Umbilical cord (tissue), 2 donors: ENCODE measurements around the gene WDR3. TPM values are rescaled to one million over a fixed set of nuclear protein-coding genes. Genes with fewer than 3 reads are reported as not detected.
"Not testable (repeated sequence)": the region's sequence is repeated elsewhere in the genome, so short reads cannot be mapped to it uniquely, and the experiment has no call there.

ENCODE experiments used
- DNase-seq: peaks from one replicate; pipeline ENCODE4 v3.0.0-alpha.2; 2015; ENCODE audit warnings: low spot score
- total RNA-seq: library from RNA; depleted of rRNA; stranded (reverse); fragments of >200 nt; gene quantifications from one replicate; pipeline ENCODE4 v1.2.3, GENCODE V29; 2014; ENCODE audit warnings: low replicate concordance; ENCODE audit not compliant: insufficient read depth

The WDR3 gene
- 15.6 TPM for total RNA-seq

- peak; percentile 99 for DNase-seq
These were observed at the start of gene WDR3, which contains the start of gene GDAP2 for GRCh38 chr1:117929343-117930172. WDR3 (plus strand) TSS chr1:117929739; CDS start chr1:117933320, 3,581 bp downstream. GDAP2 (minus strand) TSS chr1:117929621; CDS start chr1:117920357, 9,264 bp downstream.

DNA sequence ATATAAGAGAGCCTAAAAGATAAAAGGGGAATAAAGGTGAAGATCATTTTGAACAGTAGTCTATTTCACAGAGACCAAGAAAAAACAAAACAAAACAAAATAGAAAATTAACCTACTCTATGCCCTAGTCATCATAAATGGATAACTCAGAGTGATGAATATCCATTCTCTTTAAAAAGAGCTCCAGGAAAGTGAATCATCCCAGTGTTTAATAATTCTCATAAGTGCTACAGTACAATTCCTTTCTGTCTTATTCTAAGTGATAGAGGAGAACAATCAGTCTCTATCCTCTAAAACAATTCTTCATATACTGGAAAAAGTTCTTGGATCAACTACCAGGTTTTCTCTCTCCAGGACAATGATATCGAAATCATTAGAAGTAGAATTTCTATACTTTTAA is 45.9 kb upstream of the WDR3 start:
- DNase-seq, result no peak

DNA sequence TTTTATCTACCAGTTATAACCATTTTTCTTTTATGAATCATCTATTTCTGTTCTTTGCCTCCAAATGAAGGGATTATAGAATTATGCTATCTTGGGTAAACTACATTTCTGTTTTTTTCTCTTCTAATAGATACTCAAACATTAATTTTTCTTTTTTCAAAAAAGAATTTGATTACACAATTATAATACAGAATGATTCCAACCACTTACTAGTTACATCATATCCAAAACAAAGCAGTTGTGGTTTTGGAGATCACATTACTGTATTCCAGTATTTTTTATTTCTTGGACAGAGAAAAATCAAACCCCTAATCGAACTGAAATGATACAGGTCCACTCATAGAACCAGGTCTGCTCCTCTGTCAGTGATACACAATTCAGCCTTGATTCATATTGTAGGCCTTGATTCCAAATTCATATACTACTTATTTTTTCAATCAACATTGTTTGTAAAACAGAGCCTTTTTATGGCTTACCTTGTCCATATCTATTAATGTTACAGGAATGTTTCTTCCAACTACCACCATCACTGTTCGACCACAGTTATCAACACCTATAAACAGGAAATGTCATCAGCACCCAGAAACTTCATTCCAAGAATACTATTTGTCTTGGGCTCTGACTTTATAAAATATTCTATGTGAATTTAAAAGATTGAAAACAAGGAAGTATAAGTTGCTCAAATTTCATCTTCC is 43.3 kb upstream of the WDR3 start:
- DNase-seq, result no peak

GRCh38 chr1:117890452-117890851 is 39.1 kb upstream of the WDR3 start:
- DNase-seq, result no peak

DNA sequence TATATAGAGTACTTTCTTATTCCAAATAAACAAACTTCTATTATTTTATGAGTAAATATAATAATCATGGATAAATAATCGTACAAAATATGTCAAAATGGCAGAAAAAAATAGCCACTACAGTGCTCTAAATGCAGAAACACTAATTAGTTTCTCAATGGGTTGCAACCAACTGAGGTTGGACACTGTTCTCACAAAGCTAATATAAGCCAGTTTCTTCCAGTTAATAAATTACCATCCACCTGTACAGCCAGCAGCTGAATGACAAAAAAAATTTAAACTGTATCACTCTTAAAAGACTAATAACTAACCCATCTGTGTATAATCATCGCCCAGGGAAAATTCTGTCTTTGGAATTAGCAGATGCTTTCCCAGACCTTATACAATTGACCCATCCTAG is 37.0 kb upstream of the WDR3 start:
- no peak for DNase-seq

GRCh38 chr1:117894078-117894477 is 35.5 kb upstream of the WDR3 start:
- no peak for DNase-seq

DNA sequence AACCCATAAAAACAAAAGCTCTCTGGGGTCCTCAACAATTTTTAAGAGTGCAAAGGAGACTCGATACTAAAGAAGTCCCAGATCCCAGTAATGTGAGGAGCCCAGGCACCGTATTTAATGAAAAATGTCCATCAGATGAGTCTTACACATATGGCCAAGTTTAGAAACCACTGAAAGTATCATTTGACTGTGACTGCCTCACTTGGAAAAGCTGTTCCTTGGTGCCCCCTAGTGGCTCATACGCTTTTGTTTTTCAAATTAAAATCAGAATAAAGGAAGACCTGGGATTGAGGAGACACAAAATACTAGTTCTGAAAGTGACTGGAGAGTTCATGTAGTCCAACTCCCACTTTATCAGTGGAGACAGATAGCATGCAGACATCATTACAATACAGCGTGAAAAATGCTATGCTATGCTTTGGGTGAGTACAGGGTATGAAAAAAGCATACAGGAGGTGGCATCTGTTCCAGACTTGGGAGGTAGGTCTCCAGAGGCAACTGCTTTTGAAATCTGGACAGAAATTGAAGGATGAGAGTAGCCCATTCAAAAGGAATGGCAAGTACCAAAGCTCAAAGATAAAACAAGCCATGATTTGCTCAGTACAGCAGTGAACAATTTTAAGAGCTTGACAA is 33.9 kb upstream of the WDR3 start:
- peak; percentile 84 for DNase-seq

DNA sequence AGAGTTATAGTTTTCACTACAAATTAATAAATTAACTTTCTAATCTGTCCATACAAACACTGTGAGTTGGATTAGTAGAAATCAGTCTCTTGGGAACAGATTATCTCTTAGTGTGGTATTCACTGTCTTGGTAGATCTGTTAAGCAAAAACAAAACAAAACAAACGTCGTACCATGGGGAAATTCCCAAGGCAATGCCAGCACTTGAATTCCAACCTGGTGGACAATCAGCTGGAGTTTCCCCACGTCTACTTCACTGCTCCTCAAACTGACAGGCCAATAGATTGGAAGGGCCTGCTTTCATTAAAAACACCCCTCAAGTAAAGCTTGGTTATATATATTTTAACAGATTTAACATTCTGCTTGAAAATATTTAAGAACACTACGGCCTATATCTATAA is 32.0 kb upstream of the WDR3 start:
- no peak for DNase-seq

DNA sequence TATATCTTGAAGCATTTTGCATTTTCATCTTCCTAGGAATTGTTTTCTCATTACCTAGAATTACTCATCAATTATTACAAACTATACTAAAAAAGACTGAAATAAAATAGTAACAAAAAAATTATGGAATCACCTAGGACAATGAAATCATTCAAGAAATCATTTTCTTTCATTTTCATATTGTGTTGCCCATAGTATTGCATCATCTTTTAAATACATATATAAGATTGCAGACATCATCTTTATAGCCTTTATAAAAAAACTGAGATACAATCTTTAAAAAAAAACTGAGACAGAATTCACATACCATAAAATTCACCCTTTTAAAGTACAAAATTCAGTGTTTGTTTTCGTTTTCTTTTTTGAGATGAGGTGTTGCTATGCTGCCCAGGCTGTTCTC is 29.7 kb upstream of the WDR3 start:
- DNase-seq, result no peak

DNA sequence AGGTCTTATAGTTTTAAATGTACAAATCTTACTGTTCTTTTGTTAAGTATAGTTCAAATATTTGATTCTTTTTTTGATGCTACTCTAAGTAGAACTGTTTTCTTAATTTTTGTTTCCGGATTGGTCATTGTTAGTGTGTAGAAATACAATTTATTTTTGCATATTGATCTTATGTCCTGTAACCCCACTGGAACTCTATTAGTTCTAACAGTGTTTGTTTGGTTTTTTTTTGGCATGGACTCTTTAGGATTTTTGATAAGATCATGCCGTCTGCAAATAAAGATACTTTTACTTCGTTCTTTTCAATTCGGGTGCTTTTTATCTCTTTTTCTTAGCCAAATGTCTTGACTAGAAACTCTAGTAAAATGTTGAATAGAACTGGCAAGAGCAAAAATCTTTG is 26.6 kb upstream of the WDR3 start:
- no peak for DNase-seq

DNA sequence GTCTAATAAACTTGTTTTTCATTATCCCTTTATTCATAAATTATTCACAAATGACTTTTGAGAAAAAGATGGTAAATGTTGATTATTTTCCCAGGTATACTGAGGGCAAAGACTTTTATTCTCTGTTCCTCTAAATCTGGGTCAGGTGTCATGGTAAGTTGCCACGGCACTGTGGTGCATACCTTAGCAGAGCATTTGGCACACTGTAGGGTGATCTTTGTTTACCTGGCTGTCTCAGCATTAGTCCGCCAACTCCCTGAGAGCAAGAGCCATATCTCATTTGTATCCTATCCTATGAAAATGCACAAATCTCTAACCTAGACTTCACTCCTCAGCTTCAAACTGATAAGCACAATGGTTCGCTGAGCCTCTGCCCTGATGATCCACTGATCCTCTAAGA is 25.1 kb upstream of the WDR3 start:
- DNase-seq, result no peak

GRCh38 chr1:117905019-117905418 is 24.5 kb upstream of the WDR3 start:
- no peak for DNase-seq

DNA sequence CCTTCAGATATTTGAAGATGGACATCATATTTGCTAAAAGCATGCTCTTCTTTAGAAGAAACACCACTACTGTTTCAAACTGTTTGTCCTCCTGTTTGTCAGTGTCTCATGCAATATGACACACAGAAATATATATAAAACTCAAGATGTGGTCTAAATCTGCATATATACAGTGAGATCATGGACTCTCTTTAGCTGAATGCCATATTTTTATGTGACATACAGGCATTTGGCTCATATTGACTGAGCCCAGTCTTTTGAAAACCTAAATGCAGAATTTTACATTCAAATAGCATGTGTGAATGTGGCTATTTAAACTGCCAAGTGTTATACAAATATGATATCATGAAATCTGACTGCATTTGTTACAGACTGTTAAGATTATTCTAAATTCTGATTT is 18.5 kb upstream of the WDR3 start:
- no peak for DNase-seq

- DNase-seq, result no peak
These were observed 10.2 kb upstream of the WDR3 start for GRCh38 chr1:117919376-117919775.

GRCh38 chr1:117921991-117922390 is 7.5 kb upstream of the WDR3 start:
- no peak for DNase-seq

DNA sequence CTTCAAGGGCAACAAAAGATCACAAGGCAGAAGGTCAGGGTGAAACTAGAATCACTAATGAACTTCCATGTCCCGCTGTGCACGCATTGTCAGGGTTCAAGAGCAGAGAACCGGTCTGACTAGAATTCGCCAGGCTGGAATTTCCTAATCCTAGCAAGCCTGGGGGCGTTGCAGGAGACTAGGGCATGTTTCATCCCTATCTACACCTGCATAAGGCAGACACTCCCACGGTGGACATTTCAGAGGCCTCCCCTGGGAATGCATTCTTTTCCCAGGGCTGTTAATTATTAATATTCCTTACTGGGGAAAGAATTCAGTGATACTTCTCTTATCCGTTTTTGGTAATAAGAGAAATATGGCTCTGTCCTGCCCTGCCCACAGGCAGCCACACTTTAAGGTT is 6.8 kb upstream of the WDR3 start:
- not testable (repeated sequence) for DNase-seq

- no peak for DNase-seq
These were observed 3.6 kb upstream of the WDR3 start for GRCh38 chr1:117925981-117926380.

DNA sequence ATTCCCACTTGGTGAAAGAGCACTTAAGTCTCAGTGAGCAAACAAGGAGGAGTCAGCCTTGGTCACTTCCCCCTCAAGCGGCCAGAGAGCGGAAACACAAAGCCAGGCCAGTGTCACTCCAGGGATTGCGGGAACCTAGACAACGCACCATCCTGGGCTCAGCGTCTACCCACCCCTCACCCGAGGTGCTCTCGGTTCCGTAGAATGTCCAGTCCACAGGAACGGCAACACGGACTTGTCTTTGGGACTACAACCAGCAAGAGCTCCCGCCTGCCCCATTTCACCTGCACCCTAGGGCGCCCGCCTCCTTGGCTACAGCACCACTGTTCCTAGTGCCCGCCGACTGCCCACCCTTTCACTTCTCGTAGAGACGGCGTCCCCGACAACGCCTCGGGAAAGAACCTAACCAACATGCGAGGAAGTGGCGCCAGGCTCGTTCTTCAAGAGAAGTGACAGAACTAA is 627 bp upstream of the WDR3 start:
- DNase-seq, result peak; percentile 63

DNA sequence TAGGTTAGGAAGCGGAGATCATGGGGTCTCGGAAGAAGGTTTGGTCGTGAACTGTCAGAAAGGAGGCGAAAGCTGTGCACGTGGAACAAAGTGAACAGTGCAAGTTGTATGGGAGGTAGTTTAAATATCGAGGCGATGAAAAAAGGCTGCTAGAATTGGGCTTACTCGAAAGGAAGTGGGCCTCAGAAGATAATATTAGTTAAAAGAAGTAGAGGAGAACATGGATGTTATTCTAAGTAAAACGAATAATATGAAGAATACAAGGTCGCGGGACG is 571 bp downstream of the WDR3 start:
- DNase-seq, result no peak

- DNase-seq, result no peak
These were observed 945 bp downstream of the WDR3 start for GRCh38 chr1:117930484-117930883.

GRCh38 chr1:117932576-117932975 is 3.0 kb downstream of the WDR3 start:
- DNase-seq, result no peak

- DNase-seq, result no peak
These were observed 4.2 kb downstream of the WDR3 start for GRCh38 chr1:117933769-117934168.

DNA sequence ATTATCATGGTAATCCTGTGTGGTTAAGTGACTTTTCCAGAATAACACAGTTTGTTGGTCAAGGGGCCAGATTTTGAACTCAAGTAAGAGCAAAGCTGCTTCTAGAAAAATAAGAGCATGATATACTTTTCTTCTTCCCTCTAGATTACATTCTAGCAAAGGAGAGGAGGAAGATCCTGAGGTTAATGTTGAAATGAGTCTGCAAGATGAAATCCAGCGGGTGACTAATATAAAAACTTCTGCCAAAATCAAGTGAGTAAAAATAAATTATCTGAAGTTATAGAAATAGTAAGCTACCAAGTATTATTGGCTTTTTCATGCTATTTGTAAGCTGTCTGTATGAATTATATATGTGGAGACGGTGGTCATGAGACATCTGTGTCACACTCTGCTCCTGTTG is 12.8 kb downstream of the WDR3 start:
- no peak for DNase-seq
